H1 (cell line): ENCODE results near the gene ACAT2. TPM values are rescaled to one million over a fixed set of nuclear protein-coding genes. Genes with fewer than 3 reads are reported as not detected.

Source experiments
- CTCF ChIA-PET: fragments of 300-600 bp; sonication (Branson Sonifier 250); formaldehyde crosslinking; loops from one replicate; lab custom pipeline; 2021; ENCODE audit not compliant: partially characterized antibody; lab: Charles Lee
- POLR2A ChIA-PET: fragments of 300-600 bp; sonication (Branson Sonifier 250); formaldehyde crosslinking; loops from one replicate; lab custom pipeline; 2021; ENCODE audit warnings: inconsistent platforms; ENCODE audit not compliant: partially characterized antibody; lab: Charles Lee
- DNase-seq, 2 experiments: peaks; one replicate each; pipeline versions ENCODE4 v3.0.0 to v3.0.0-alpha.2; 2010 to 2022; ENCODE audit warnings: low spot score in 2 of 2, low read depth in 1 of 2, mixed read lengths in 1 of 2
- FAIRE-seq: peaks from 2 replicates; lab custom pipeline; 2011; peaks lifted over from hg19 to GRCh38; lab: Jason Lieb, UNC
- H2AFZ ChIP-seq: 2 replicates; pipeline ENCODE4 v1.8.1; 2012; ENCODE audit warnings: low read length, inconsistent platforms
- H2AK5ac ChIP-seq: 2 replicates; pipeline ENCODE4 v1.6.1; 2013; ENCODE audit warnings: low read depth, low read length
- H2BK120ac ChIP-seq: replicated peaks from 2 replicates; pipeline ENCODE3; 2013; ENCODE audit warnings: low read depth, low read length, inconsistent platforms
- H2BK12ac ChIP-seq: 2 replicates; pipeline ENCODE4 v1.6.1; 2013; ENCODE audit warnings: low read depth, low read length
- H2BK15ac ChIP-seq: 2 replicates; pipeline ENCODE4 v1.6.1; 2013; ENCODE audit warnings: low read length
- H2BK20ac ChIP-seq: 2 replicates; pipeline ENCODE4 v1.6.1; 2013; ENCODE audit warnings: low read length
- H2BK5ac ChIP-seq: 2 replicates; pipeline ENCODE4 v1.6.1; 2013; ENCODE audit warnings: low read depth, low read length
- H3K14ac ChIP-seq: 2 replicates; pipeline ENCODE4 v1.6.1; 2013; ENCODE audit warnings: inconsistent platforms; ENCODE audit not compliant: insufficient read length
- H3K18ac ChIP-seq: 2 replicates; pipeline ENCODE4 v1.6.1; 2013; ENCODE audit warnings: low read length; ENCODE audit errors: extremely low read depth
- H3K23ac ChIP-seq: 2 replicates; pipeline ENCODE4 v1.6.1; 2013; ENCODE audit warnings: inconsistent platforms; ENCODE audit not compliant: insufficient read length
- H3K23me2 ChIP-seq: 2 replicates; pipeline ENCODE4 v1.6.1; 2013; ENCODE audit warnings: low read depth, low read length
- H3K27ac ChIP-seq: 2 replicates; pipeline ENCODE4 v1.6.1; 2011; ENCODE audit warnings: low read depth, low read length, inconsistent platforms
- H3K27me3 ChIP-seq, 4 experiments: replicated peaks in 1 of 4; 1 replicate in 1 of 4; 2 replicates in 3 of 4; pipeline versions ENCODE4 v1.6.1 to v1.8.1; 2011 to 2013; ENCODE audit warnings: low read length in 3 of 4, mild to moderate bottlenecking in 3 of 4, inconsistent platforms in 2 of 4, mixed read lengths in 2 of 4, moderate library complexity in 1 of 4; ENCODE audit not compliant: control insufficient read depth in 3 of 4, insufficient read depth in 3 of 4; ENCODE audit errors: extremely low read depth in 1 of 4
- H3K36me3 ChIP-seq, 4 experiments: 2 replicates each; pipeline versions ENCODE4 v1.6.1 to v1.8.1; 2011 to 2013; ENCODE audit warnings: mild to moderate bottlenecking in 4 of 4, low read length in 3 of 4, moderate library complexity in 2 of 4, control low read depth in 1 of 4, inconsistent platforms in 1 of 4; ENCODE audit not compliant: insufficient read depth in 4 of 4, control insufficient read depth in 2 of 4
- H3K4ac ChIP-seq: replicated peaks from 2 replicates; pipeline ENCODE3; 2013; ENCODE audit warnings: low read length, low read depth, mixed read lengths, inconsistent platforms; ENCODE audit not compliant: insufficient read length
- H3K4me1 ChIP-seq, 4 experiments: replicated peaks in 1 of 4; 1 replicate in 1 of 4; 2 replicates in 3 of 4; pipeline versions ENCODE4 v1.6.1 to v1.8.1; 2011 to 2013; ENCODE audit warnings: low read length in 3 of 4, inconsistent platforms in 2 of 4, mixed read lengths in 1 of 4; ENCODE audit not compliant: insufficient read depth in 4 of 4, control insufficient read depth in 3 of 4
- H3K4me2 ChIP-seq, 2 experiments: 2 replicates each; pipeline versions ENCODE4 v1.6.1 to v1.8.1; 2011 to 2013; ENCODE audit warnings: low read depth in 2 of 2, low read length in 2 of 2, control low read depth in 1 of 2, inconsistent platforms in 1 of 2, mild to moderate bottlenecking in 1 of 2; ENCODE audit not compliant: insufficient read depth in 1 of 2
- H3K4me3 ChIP-seq, 4 experiments: fragments of 200-600, 300-600 bp in 1 of 4; sonication (generic), shearing (Covaris generic), sonication (Bioruptor Twin) in 1 of 4; 2 replicates each; pipeline versions ENCODE4 v1.5.1 to v1.8.1; 2011 to 2016; ENCODE audit warnings: low read length in 4 of 4, low read depth in 3 of 4, control low read depth in 2 of 4, inconsistent platforms in 2 of 4, mild to moderate bottlenecking in 2 of 4, mixed read lengths in 1 of 4, moderate library complexity in 1 of 4; ENCODE audit not compliant: insufficient read depth in 2 of 4; ENCODE audit errors: extremely low read depth in 1 of 4
- H3K56ac ChIP-seq: replicated peaks from 2 replicates; pipeline ENCODE3; 2013; ENCODE audit warnings: low read depth, mild to moderate bottlenecking, mixed read lengths, low read length, inconsistent platforms; ENCODE audit not compliant: insufficient read length
- H3K79me1 ChIP-seq: 2 replicates; pipeline ENCODE4 v1.6.1; 2013; ENCODE audit warnings: low read depth, low read length, control low read depth
- H3K79me2 ChIP-seq, 2 experiments: 2 replicates each; pipeline versions ENCODE4 v1.6.1 to v1.8.1; 2012 to 2013; ENCODE audit warnings: low read length in 2 of 2, mild to moderate bottlenecking in 2 of 2, inconsistent platforms in 1 of 2; ENCODE audit not compliant: insufficient read depth in 2 of 2, control insufficient read depth in 1 of 2
- H3K9ac ChIP-seq, 4 experiments: replicated peaks in 1 of 4; 1 replicate in 1 of 4; 2 replicates in 3 of 4; pipeline versions ENCODE4 v1.6.1 to v1.8.1; 2011 to 2013; ENCODE audit warnings: low read depth in 3 of 4, low read length in 3 of 4, control low read depth in 2 of 4, mild to moderate bottlenecking in 2 of 4, moderate library complexity in 2 of 4, inconsistent platforms in 1 of 4; ENCODE audit errors: extremely low read depth in 1 of 4
- H3K9me3 ChIP-seq, 2 experiments: 2 replicates each; pipeline versions ENCODE4 v1.6.1 to v1.8.1; 2012 to 2013; ENCODE audit warnings: mild to moderate bottlenecking in 2 of 2, moderate library complexity in 2 of 2, control low read depth in 1 of 2, inconsistent platforms in 1 of 2, low read depth in 1 of 2, low read length in 1 of 2, mixed read lengths in 1 of 2; ENCODE audit not compliant: insufficient read depth in 2 of 2
- H4K20me1 ChIP-seq, 2 experiments: replicated peaks in 1 of 2; 2 replicates each; pipeline versions ENCODE3 to v1.8.1; 2011 to 2013; ENCODE audit warnings: inconsistent platforms in 2 of 2, low read length in 2 of 2, mild to moderate bottlenecking in 1 of 2; ENCODE audit not compliant: insufficient read depth in 2 of 2, control insufficient read depth in 1 of 2
- H4K5ac ChIP-seq: 2 replicates; pipeline ENCODE4 v1.6.1; 2013; ENCODE audit warnings: low read length, low read depth, mixed read lengths, inconsistent platforms; ENCODE audit not compliant: insufficient read length
- H4K8ac ChIP-seq: 2 replicates; pipeline ENCODE4 v1.8.0; 2013; ENCODE audit warnings: mild to moderate bottlenecking, moderate library complexity, low read length, inconsistent platforms; ENCODE audit not compliant: insufficient read depth; ENCODE audit errors: extremely low read depth
- H4K91ac ChIP-seq: replicated peaks from 2 replicates; pipeline ENCODE3; 2013; ENCODE audit warnings: low read length, mixed read lengths, inconsistent platforms; ENCODE audit not compliant: insufficient read length
- BACH1 ChIP-seq: IDR thresholded peaks from 2 replicates; pipeline ENCODE4 v1.6.1; 2012; ENCODE audit warnings: low read length, improper control_type of control experiment
- BRCA1 ChIP-seq: IDR thresholded peaks from 2 replicates; pipeline ENCODE4 v1.6.1; 2012; ENCODE audit warnings: low read depth, low read length, improper control_type of control experiment
- CBX8 ChIP-seq: fragments of 300-800, 300-1000 bp; sonication (generic); IDR thresholded peaks from 2 replicates; pipeline ENCODE4 v1.7.1; 2016; ENCODE audit warnings: low read depth, low read length, borderline replicate concordance
- RAD21 ChIP-seq, 2 experiments: IDR thresholded peaks in 1 of 2; conservative IDR thresholded peaks in 1 of 2; 2 replicates each; pipeline ENCODE4 v1.6.1; 2011; ENCODE audit warnings: low read depth in 2 of 2, low read length in 2 of 2, improper control_type of control experiment in 1 of 2, inconsistent platforms in 1 of 2, mild to moderate bottlenecking in 1 of 2, moderate library complexity in 1 of 2
- SAP30 ChIP-seq: fragments of 300-600 bp; sonication (generic); IDR thresholded peaks from 2 replicates; pipeline ENCODE4 v1.7.1; 2012; ENCODE audit warnings: low read length, moderate library complexity, mild to moderate bottlenecking, inconsistent platforms; ENCODE audit not compliant: insufficient read depth, insufficient replicate concordance
- WGBS, 2 experiments: shearing (Covaris generic) in 1 of 2; methylation state at CpG; one replicate each; pipeline versions ENCODE4 v1.1.6 to v1.1.7; 2013 to 2015; ENCODE audit warnings: low lambda C conversion rate in 2 of 2, mixed read lengths in 2 of 2, inconsistent platforms in 1 of 2, low coverage in 1 of 2, missing lambda C conversion rate in 1 of 2; ENCODE audit not compliant: insufficient replicate concordance in 2 of 2, insufficient coverage in 1 of 2, insufficient read length in 1 of 2; ENCODE audit errors: extremely low coverage in 1 of 2, missing lambda C conversion rate in 1 of 2; 5-methylcytosine and 5-hydroxymethylcytosine counted together
- polyA plus RNA-seq, 7 experiments: library from polyadenylated mRNA; depleted of rRNA in 3 of 7; stranded (reverse) in 5 of 7; unstranded in 2 of 7; fragments of >200 nt in 5 of 7; fragments of 200-250 nt in 2 of 7; gene quantifications; 1 replicate in 5 of 7; 2 replicates in 1 of 7; 4 replicates in 1 of 7; pipeline versions ENCODE4 v1.2.1 to v1.2.3, GENCODE V29; 2011 to 2013; ENCODE audit warnings: missing spikeins in 2 of 7, mixed read lengths in 2 of 7
- total RNA-seq: library from RNA; stranded (reverse); fragmentation: NEBNext Ultra II Directional; extraction: Animal tissue kit (Norgen Biotek cat#: 25700); gene quantifications from 2 replicates; pipeline ENCODE4 v1.2.1, GENCODE V29; 2021
- TF ChIP-seq, protein P1 (sequence below): IDR thresholded peaks from 2 replicates; pipeline ENCODE4 v1.6.1; 2012; ENCODE audit warnings: inconsistent platforms

Gene ACAT2
- total and polyA plus RNA-seq, 2 of the 8 experiments (the other 6 are each of a cell fraction or from before 2014, with no cell fraction given), result 61.6 to 166 TPM

DNA sequence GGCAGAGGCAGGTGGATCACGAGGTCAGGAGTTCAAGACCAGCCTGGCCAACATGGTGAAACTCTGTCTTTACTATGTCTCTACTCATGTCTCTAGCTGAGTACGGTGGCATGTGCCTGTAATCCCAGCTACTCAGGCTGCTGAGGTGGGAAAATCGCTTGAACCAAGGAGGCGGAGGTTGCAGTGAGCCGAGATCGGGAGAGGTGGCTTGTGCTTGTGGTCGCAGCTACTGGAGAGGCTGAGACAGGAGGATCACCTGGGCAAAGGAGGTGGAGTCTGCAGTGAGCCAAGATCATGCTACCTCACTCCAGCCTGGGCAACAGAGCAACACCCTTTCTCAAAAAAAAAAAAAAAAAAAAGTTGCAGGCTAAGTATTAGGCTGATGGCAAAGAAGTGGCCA is 42.6 kb upstream of the ACAT2 start:
- Histone ChIP-seq H3K18ac (no peak overlapping the region), H2AFZ (no peak overlapping the region), H3K79me2 (peaks cover 0 to 29% of the 10 kb centered on the region in 2 experiments; a peak in 2 of 4 replicates), H4K8ac (no peak overlapping the region), H3K4ac (no peak overlapping the region), H3K56ac (no peak overlapping the region), H3K4me2 (no peak overlapping the region), H3K27ac (no peak overlapping the region), H3K4me3 (no peak overlapping the region), H2BK12ac (no peak overlapping the region), H3K23ac (no peak overlapping the region), H3K4me1 (no peaks in the 10 kb centered on the region), H4K20me1 (peaks cover 0 to 2% of the 10 kb centered on the region in 2 experiments), H3K23me2 (no peaks in the 10 kb centered on the region), H2BK15ac (no peak overlapping the region), H2BK5ac (no peak overlapping the region), H4K91ac (no peak overlapping the region), H3K27me3 (no peaks in the 10 kb centered on the region), H2BK120ac (no peak overlapping the region), H2BK20ac (no peak overlapping the region), H3K14ac (no peak overlapping the region), H4K5ac (no peak overlapping the region), H3K9me3 (no peaks in the 10 kb centered on the region), H3K36me3 (peaks cover 0 to 4% (median 0%) of the 10 kb centered on the region in 4 experiments; a peak in 1 of 8 replicates), H3K79me1 (no peaks in the 10 kb centered on the region; the same call in 1 of the 2 replicates), H3K9ac (no peak overlapping the region), H2AK5ac (no peak overlapping the region)
- 94% methylated on average over 7 of the region's 7 CpGs; no CpG with 5 or more reads in 1 of the 2 experiments for WGBS, 2 experiments
- POLR2A ChIA-PET, result interaction anchor here (0.6 to 3.2 kb wide), 7 partner anchors 9 to 1108 kb away, joined by 3 to 8 read pairs (median 4); partner anchors contain the start of genes ACAT2 and SOD2
- TF ChIP-seq BRCA1, result no peak
- TF ChIP-seq CBX8, result no peak
- no peak for TF ChIP-seq BACH1
- TF ChIP-seq SAP30, result no peak
- TF ChIP-seq RAD21 (IDR thresholded peaks at IDR 0.05 in 1 of 2, conservative IDR thresholded peaks at IDR 0.05 in 1 of 2; ENCODE audit: low read depth in 2 of 2, low read length in 2 of 2), result no peak
- TF ChIP-seq, protein P1, sequence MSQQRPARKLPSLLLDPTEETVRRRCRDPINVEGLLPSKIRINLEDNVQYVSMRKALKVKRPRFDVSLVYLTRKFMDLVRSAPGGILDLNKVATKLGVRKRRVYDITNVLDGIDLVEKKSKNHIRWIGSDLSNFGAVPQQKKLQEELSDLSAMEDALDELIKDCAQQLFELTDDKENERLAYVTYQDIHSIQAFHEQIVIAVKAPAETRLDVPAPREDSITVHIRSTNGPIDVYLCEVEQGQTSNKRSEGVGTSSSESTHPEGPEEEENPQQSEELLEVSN, result no peak
- DNase-seq (no peak), FAIRE-seq (no peak)
- CTCF ChIA-PET, result interaction anchor here (0.6 to 4.5 kb wide), 9 partner anchors 8 to 71 kb away, joined by 3 to 16 read pairs (median 4); partner anchors contain the start of gene MRPL18
